ENCODE measurements around the gene ERN1. TPM values are rescaled to one million over a fixed set of nuclear protein-coding genes. Genes with fewer than 3 reads are reported as not detected.

Gene ERN1
- total and polyA plus RNA-seq, 2 of the 13 experiments (the other 11 are each of a cell fraction or from before 2014, with no cell fraction given), result 6.0 to 12.7 TPM

GRCh38 chr17:64146418-64147109 lies 16.6 kb upstream of the ERN1 start (continued):
- TF ChIP-seq ZNF513 (CRISPR knock-in tag; conservative IDR thresholded peaks at IDR 0.05) (no peak), REST (IDR thresholded peaks at IDR 0.05; ENCODE audit: borderline replicate concordance in 1 of 2, low read depth in 1 of 2, low read length in 2 of 2) (no peak), TCF12 (IDR thresholded peaks at IDR 0.05) (no peak), TCF12 (CRISPR knock-in tag; IDR thresholded peaks at IDR 0.05) (no peak), ZNF546 (CRISPR knock-in tag; conservative IDR thresholded peaks at IDR 0.05) (0 out of 2 replicates have a peak, but pooled peaks have one; percentile 1), NFKB2 (CRISPR knock-in tag; IDR thresholded peaks at IDR 0.05; ENCODE audit: borderline replicate concordance) (no peak), ZNF251 (CRISPR knock-in tag; IDR thresholded peaks at IDR 0.05) (peak; percentile 35), GATAD2A (CRISPR knock-in tag; IDR thresholded peaks at IDR 0.05) (no peak; the same call in none of the 2 replicates), MEIS2 (CRISPR knock-in tag; IDR thresholded peaks at IDR 0.05) (no peak), KDM5B (CRISPR knock-in tag; IDR thresholded peaks at IDR 0.05; ENCODE audit: borderline replicate concordance) (no peak), ZBTB39 (CRISPR knock-in tag; IDR thresholded peaks at IDR 0.05) (no peak), SNAPC4 (CRISPR knock-in tag; IDR thresholded peaks at IDR 0.05) (no peak), STAT6 (CRISPR knock-in tag; IDR thresholded peaks at IDR 0.05; ENCODE audit: borderline replicate concordance) (no peak; the same call in 1 of the 2 replicates)

Data from HepG2 (cell line).